Measurements from ENCODE around the gene RAPGEF6.
"Not testable (repeated sequence)": the region's sequence is repeated elsewhere in the genome, so short reads cannot be mapped to it uniquely, and the experiment has no call there.

Gene RAPGEF6, protein sequence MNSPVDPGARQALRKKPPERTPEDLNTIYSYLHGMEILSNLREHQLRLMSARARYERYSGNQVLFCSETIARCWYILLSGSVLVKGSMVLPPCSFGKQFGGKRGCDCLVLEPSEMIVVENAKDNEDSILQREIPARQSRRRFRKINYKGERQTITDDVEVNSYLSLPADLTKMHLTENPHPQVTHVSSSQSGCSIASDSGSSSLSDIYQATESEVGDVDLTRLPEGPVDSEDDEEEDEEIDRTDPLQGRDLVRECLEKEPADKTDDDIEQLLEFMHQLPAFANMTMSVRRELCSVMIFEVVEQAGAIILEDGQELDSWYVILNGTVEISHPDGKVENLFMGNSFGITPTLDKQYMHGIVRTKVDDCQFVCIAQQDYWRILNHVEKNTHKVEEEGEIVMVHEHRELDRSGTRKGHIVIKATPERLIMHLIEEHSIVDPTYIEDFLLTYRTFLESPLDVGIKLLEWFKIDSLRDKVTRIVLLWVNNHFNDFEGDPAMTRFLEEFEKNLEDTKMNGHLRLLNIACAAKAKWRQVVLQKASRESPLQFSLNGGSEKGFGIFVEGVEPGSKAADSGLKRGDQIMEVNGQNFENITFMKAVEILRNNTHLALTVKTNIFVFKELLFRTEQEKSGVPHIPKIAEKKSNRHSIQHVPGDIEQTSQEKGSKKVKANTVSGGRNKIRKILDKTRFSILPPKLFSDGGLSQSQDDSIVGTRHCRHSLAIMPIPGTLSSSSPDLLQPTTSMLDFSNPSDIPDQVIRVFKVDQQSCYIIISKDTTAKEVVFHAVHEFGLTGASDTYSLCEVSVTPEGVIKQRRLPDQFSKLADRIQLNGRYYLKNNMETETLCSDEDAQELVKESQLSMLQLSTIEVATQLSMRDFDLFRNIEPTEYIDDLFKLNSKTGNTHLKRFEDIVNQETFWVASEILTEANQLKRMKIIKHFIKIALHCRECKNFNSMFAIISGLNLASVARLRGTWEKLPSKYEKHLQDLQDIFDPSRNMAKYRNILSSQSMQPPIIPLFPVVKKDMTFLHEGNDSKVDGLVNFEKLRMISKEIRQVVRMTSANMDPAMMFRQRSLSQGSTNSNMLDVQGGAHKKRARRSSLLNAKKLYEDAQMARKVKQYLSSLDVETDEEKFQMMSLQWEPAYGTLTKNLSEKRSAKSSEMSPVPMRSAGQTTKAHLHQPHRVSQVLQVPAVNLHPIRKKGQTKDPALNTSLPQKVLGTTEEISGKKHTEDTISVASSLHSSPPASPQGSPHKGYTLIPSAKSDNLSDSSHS (N-terminal part only)

GRCh38 chr5:131634996-131635683 is at the start of gene RAPGEF6:
RAPGEF6 (minus strand) TSS chr5:131635229; CDS start chr5:131635030, 199 bp downstream.
- DNase-seq = peak; percentile 100
- no peak for TF ChIP-seq GATA1 (IDR thresholded peaks at IDR 0.05; ENCODE audit: low read depth, low read length)
- peak; percentile 98 for TF ChIP-seq POLR2A (IDR thresholded peaks at IDR 0.05; ENCODE audit: low read length)

- TF ChIP-seq GATA1 (IDR thresholded peaks at IDR 0.05; ENCODE audit: low read depth, low read length) = no peak
- no peak for TF ChIP-seq POLR2A (IDR thresholded peaks at IDR 0.05; ENCODE audit: low read length)
- DNase-seq = no peak
These were observed 49.6 kb upstream of the RAPGEF6 start for GRCh38 chr5:131684595-131684994.

- no peak for TF ChIP-seq GATA1 (IDR thresholded peaks at IDR 0.05; ENCODE audit: low read depth, low read length)
- TF ChIP-seq POLR2A (IDR thresholded peaks at IDR 0.05; ENCODE audit: low read length) = no peak
- DNase-seq = no peak
These were observed 49.0 kb upstream of the RAPGEF6 start for GRCh38 chr5:131684051-131684450.

GRCh38 chr5:131682826-131683225 is 47.8 kb upstream of the RAPGEF6 start:
- TF ChIP-seq POLR2A (IDR thresholded peaks at IDR 0.05; ENCODE audit: low read length) = no peak
- DNase-seq = no peak

- DNase-seq = no peak
These were observed 47.1 kb upstream of the RAPGEF6 start for GRCh38 chr5:131682175-131682574.

DNA sequence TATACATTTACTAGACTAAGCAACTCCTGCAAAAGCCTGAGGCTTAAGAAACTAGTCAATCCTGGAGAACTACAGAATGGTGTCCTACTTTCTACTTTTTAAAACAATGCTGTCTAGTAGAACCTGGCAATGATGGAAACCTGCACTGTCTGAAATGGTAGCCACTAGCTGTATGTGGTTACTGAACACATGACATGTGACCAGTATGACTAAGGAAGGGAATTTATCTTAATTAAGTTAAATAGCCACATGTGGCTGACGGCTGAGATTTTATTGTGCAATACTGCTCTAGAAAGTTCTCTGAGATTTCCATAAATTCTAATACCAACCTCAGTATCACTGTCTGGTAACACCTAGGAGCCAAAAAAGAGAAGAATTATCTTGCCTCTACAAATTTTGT is 44.9 kb upstream of the RAPGEF6 start:
- TF ChIP-seq GATA1 (IDR thresholded peaks at IDR 0.05; ENCODE audit: low read depth, low read length) (no peak), POLR2A (IDR thresholded peaks at IDR 0.05; ENCODE audit: low read length) (no peak)
- DNase-seq = peak in 1 of 2 experiments; percentile 6

More at GRCh38 chr5:131682175-131682574, 47.1 kb upstream of the RAPGEF6 start:
- TF ChIP-seq GATA1 (IDR thresholded peaks at IDR 0.05; ENCODE audit: low read depth, low read length) = no peak
- no peak for TF ChIP-seq POLR2A (IDR thresholded peaks at IDR 0.05; ENCODE audit: low read length)

GRCh38 chr5:131678273-131678672 is 43.2 kb upstream of the RAPGEF6 start:
- not testable (repeated sequence) for DNase-seq

- no peak for TF ChIP-seq POLR2A (IDR thresholded peaks at IDR 0.05; ENCODE audit: low read length)
- TF ChIP-seq GATA1 (IDR thresholded peaks at IDR 0.05; ENCODE audit: low read depth, low read length) = no peak
- no peak for DNase-seq
These were observed 42.1 kb upstream of the RAPGEF6 start for GRCh38 chr5:131677115-131677514.

- no peak for TF ChIP-seq POLR2A (IDR thresholded peaks at IDR 0.05; ENCODE audit: low read length)
- no peak for TF ChIP-seq GATA1 (IDR thresholded peaks at IDR 0.05; ENCODE audit: low read depth, low read length)
- no peak for DNase-seq
These were observed 37.7 kb upstream of the RAPGEF6 start for GRCh38 chr5:131672776-131673175.

DNA sequence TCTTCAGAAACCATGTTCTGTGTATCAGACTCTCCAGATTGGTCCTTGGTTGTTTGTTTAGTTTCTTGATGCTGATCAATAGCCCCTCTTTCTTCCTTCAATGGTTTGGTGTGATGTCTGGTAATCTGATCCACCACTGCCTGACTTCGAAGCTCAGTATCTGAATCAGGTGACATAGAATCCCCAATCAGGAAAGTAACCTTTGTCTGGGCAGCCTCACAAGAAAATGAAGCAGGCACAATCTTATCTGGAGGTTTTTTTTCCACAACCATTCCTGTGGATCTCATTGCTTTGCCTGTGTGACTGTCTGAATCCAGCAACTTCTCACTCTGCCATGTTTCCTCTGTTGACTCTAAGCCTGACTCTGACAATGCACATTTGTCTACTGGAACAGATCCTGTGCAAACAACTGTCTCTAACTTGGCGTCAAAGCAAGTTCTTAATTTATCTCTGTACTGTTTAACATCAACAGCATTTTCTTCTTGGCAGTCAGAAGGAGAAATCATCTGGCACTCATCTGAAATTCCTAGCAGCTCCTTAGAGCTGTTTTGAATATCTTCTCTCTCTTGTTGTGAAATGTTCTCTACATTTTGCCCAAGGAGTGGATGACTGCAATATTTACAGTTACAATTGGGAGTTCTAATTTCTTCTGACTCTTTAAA is 37.1 kb upstream of the RAPGEF6 start:
- no peak for DNase-seq
- TF ChIP-seq GATA1 (IDR thresholded peaks at IDR 0.05; ENCODE audit: low read depth, low read length) (no peak), POLR2A (IDR thresholded peaks at IDR 0.05; ENCODE audit: low read length) (no peak)

DNA sequence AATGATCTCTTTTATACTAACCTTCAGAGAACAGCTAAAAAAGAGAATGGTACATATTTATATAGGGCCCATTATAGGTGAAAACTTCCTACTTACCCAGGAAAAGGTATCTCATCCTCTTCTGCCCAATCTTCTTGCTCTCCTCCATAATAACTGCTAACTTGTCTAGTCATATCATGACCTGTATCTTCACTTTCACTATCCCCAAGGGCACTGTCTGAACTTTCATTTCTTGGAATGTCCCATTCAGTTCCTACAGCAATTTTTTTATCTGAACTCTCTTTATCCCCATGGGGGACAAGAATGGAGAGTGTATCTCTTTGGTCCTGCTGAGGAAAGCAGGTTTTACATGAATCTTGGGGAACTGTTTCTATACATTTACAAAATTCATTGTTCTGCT is 36.4 kb upstream of the RAPGEF6 start:
- no peak for TF ChIP-seq POLR2A (IDR thresholded peaks at IDR 0.05; ENCODE audit: low read length)
- TF ChIP-seq GATA1 (IDR thresholded peaks at IDR 0.05; ENCODE audit: low read depth, low read length) = no peak
- peak in 1 of 2 experiments; percentile 35 for DNase-seq

- TF ChIP-seq POLR2A (IDR thresholded peaks at IDR 0.05; ENCODE audit: low read length) (no peak), GATA1 (IDR thresholded peaks at IDR 0.05; ENCODE audit: low read depth, low read length) (no peak)
- DNase-seq = no peak
These were observed 29.9 kb upstream of the RAPGEF6 start for GRCh38 chr5:131664929-131665328.

DNA sequence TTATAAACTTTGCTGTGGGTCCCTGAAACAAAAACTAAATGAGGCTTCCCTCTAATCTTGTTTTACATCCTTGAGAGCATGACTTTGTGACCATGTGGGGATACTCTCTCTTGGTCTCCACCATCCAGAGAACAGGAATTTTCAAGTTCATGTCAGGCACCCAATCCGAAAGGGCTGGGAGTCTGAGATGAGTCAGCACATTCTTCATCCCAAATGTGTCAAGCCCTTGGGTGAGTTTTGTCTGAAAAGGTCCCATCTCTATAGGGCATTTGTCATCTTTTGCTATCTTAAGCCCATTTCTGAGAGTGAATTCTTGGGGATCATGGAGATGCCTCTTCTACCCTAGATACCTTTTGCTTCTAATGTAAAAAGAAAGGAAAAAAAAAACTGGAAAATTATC is 26.9 kb upstream of the RAPGEF6 start:
- no peak for TF ChIP-seq GATA1 (IDR thresholded peaks at IDR 0.05; ENCODE audit: low read depth, low read length)
- TF ChIP-seq POLR2A (IDR thresholded peaks at IDR 0.05; ENCODE audit: low read length) = no peak
- no peak for DNase-seq

Data from erythroblast (primary cell).